ENCODE data around the gene ACTR10. TPM values are rescaled to one million over a fixed set of nuclear protein-coding genes. Genes with fewer than 3 reads are reported as not detected.
A peak's percentile ranks its signal among the peaks of the same experiment; 100 is the strongest.

The ACTR10 gene
- total RNA-seq, 1 experiment from 2014 or later: 39.6 TPM

DNA sequence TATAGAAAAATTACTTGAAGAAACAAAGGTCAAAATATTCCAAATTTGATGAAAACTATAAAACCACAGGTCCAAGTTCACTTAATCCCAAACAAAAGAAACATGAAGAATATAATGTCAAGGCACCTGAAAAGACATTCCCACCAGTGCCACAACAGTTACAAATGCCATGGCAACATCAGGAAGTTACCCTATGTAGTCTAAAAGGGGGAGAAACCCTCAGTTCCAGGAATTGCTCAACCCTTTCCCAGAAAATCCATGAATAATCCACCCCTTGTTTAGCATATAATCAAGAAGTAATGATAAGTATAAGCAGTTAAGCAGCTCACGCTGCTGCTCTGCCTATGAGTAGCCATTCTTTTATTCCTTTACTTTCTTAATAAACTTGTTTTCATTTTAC, 3.8 kb upstream of the ACTR10 start (continued):
- TF ChIP-seq, protein P1, sequence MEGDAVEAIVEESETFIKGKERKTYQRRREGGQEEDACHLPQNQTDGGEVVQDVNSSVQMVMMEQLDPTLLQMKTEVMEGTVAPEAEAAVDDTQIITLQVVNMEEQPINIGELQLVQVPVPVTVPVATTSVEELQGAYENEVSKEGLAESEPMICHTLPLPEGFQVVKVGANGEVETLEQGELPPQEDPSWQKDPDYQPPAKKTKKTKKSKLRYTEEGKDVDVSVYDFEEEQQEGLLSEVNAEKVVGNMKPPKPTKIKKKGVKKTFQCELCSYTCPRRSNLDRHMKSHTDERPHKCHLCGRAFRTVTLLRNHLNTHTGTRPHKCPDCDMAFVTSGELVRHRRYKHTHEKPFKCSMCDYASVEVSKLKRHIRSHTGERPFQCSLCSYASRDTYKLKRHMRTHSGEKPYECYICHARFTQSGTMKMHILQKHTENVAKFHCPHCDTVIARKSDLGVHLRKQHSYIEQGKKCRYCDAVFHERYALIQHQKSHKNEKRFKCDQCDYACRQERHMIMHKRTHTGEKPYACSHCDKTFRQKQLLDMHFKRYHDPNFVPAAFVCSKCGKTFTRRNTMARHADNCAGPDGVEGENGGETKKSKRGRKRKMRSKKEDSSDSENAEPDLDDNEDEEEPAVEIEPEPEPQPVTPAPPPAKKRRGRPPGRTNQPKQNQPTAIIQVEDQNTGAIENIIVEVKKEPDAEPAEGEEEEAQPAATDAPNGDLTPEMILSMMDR (IDR thresholded peaks at IDR 0.05 in 2 of 3, conservative IDR thresholded peaks at IDR 0.05 in 1 of 3; ENCODE audit: borderline replicate concordance in 1 of 3, insufficient read depth in 1 of 3, low read depth in 2 of 3, low read length in 2 of 3): no peak
- no peak for TF ChIP-seq EZH2 (IDR thresholded peaks at IDR 0.05)
- no peak for TF ChIP-seq SP1 (IDR thresholded peaks at IDR 0.05; ENCODE audit: low read depth)

DNA sequence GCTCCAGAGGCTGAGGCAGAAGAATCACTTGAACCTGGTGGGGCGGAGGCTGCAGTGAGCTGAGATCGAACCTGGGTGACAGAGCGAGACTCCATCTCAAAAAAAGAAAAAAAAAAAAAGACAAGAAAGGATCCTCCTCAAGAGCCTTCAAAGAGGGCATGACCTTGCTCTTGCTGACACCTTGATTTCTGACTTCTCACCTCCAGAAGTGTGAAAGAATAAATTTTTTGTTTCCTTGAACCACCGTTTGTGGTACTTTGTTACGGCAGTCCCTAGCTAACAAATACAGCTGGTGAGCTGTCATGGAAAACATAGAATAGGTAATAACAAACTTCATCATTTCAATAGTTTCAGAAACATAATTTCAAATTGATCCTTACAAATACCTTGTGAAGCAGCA, 1.9 kb upstream of the ACTR10 start:
- CTCF ChIA-PET: no interaction called here
- H3K4me1 ChIP-seq (ENCODE audit: control insufficient read depth in 1 of 2, insufficient read depth in 2 of 2, low read length in 2 of 2): peaks cover 13 to 17% of the 10 kb centered on the region in 2 experiments; a peak in 3 of 4 replicates

DNA sequence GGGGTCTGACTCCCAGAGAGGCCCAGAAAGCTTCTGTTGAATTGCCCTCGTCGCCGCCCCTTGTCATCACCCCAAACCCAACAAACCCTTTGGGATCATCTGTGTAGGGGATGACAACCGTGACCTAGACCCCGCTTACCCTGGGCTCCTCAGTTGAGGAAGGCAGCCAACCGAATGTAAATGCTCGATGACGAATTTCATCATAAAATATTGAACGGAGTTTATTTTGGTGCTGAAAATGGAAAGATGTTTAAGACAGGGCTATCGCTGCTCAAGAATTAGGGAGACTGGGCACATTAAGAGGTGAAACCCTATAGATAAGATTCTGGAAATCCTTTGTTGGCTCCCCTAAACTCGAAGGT, 512 bp downstream of the ACTR10 start:
- H3K4me1 ChIP-seq (ENCODE audit: control insufficient read depth in 1 of 2, insufficient read depth in 2 of 2, low read length in 2 of 2): peaks cover 13 to 17% of the 10 kb centered on the region in 2 experiments; a peak in 3 of 4 replicates
- ChIA-PET RAD21 (ENCODE audit: low non-redundant PET in 1 of 2, low total read pairs in 2 of 2, uncharacterized antibody in 2 of 2, unreplicated experiment in 2 of 2) (no interaction called here), CTCF (no interaction called here), POLR2A (interaction anchor here (1.5 kb wide), 1 partner anchor 98 kb away, joined by 3 read pairs; the partner anchor contains the start of gene ARID4A)
- TF ChIP-seq EZH2 (IDR thresholded peaks at IDR 0.05) (no peak), POLR2AphosphoS5 (IDR thresholded peaks at IDR 0.05; ENCODE audit: low read depth, low read length) (no peak), POLR2A (IDR thresholded peaks at IDR 0.05; ENCODE audit: borderline replicate concordance, extremely low read depth, insufficient read depth, insufficient read length) (no peak), EGR1 (IDR thresholded peaks at IDR 0.05; ENCODE audit: low read depth) (no peak), ZFX (IDR thresholded peaks at IDR 0.05) (0 out of 2 replicates have a peak, but pooled peaks have one; percentile 18), ZBTB33 (IDR thresholded peaks at IDR 0.05; ENCODE audit: extremely low read depth, insufficient replicate concordance, low read length) (no peak), ELF1 (IDR thresholded peaks at IDR 0.05; ENCODE audit: borderline replicate concordance, low read depth) (no peak)
- TF ChIP-seq, protein P1 (IDR thresholded peaks at IDR 0.05 in 2 of 3, conservative IDR thresholded peaks at IDR 0.05 in 1 of 3; ENCODE audit: borderline replicate concordance in 1 of 3, insufficient read depth in 1 of 3, low read depth in 2 of 3, low read length in 2 of 3): no peak
- ATAC-seq (no peak; the same call in 1 of the 2 replicates), DNase-seq (ENCODE audit: low read depth, low spot score) (no peak)
- peak overlapping the region; percentile 92 for H3K4me2 ChIP-seq (ENCODE audit: low read length)
- peaks cover 3 to 6% of the 10 kb centered on the region in 2 experiments; a peak in 2 of 4 replicates for H3K36me3 ChIP-seq (ENCODE audit: control insufficient read depth in 1 of 2, insufficient read depth in 2 of 2, low read length in 2 of 2)
- peak overlapping the region; percentile 96 to 99 for H3K4me3 ChIP-seq (replicated peaks in 1 of 2; ENCODE audit: low read depth in 1 of 2, low read length in 2 of 2)
- intact Hi-C loops (cut with micrococcal nuclease): loop anchor here (2.0 kb wide), 1 partner anchor 44 kb away; the partner anchor contains the start of gene PSMA3
- no TSS peak for BruUV-seq (replicated peaks)
- H3K27ac ChIP-seq (ENCODE audit: low read depth, low read length): peak overlapping the region; percentile 63
- peaks cover 22% of the 10 kb centered on the region for H3K79me2 ChIP-seq (ENCODE audit: insufficient read depth, low read length)
- H2AFZ ChIP-seq (ENCODE audit: low read depth, low read length, poor library complexity, severe bottlenecking): no peak overlapping the region
- no peaks in the 10 kb centered on the region for H4K20me1 ChIP-seq (ENCODE audit: insufficient read depth)
- H3K9me2 ChIP-seq (ENCODE audit: insufficient read depth): no peaks in the 10 kb centered on the region
- no peaks in the 10 kb centered on the region for H3K9me3 ChIP-seq (ENCODE audit: control insufficient read depth in 1 of 2, insufficient read depth in 1 of 2, low read depth in 1 of 2, low read length in 2 of 2)
- peak overlapping the region; percentile 74 for H3K9ac ChIP-seq (ENCODE audit: low read length)
- no peaks in the 10 kb centered on the region for H3K27me3 ChIP-seq (ENCODE audit: insufficient read depth, low read length)

More for the DNA sequence above, 1.9 kb upstream of the ACTR10 start:
- Histone ChIP-seq H3K36me3 (ENCODE audit: control insufficient read depth in 1 of 2, insufficient read depth in 2 of 2, low read length in 2 of 2) (peaks cover 0 to 3% of the 10 kb centered on the region in 2 experiments; a peak in 1 of 4 replicates), H3K9ac (ENCODE audit: low read length) (no peak overlapping the region), H4K20me1 (ENCODE audit: insufficient read depth) (no peaks in the 10 kb centered on the region), H3K27me3 (ENCODE audit: insufficient read depth, low read length) (no peaks in the 10 kb centered on the region), H3K4me2 (ENCODE audit: low read length) (no peak overlapping the region), H3K9me3 (ENCODE audit: control insufficient read depth in 1 of 2, insufficient read depth in 1 of 2, low read depth in 1 of 2, low read length in 2 of 2) (no peaks in the 10 kb centered on the region), H3K79me2 (ENCODE audit: insufficient read depth, low read length) (peaks cover 22% of the 10 kb centered on the region), H3K9me2 (ENCODE audit: insufficient read depth) (no peaks in the 10 kb centered on the region), H3K27ac (ENCODE audit: low read depth, low read length) (no peak overlapping the region), H2AFZ (ENCODE audit: low read depth, low read length, poor library complexity, severe bottlenecking) (no peak overlapping the region), H3K4me3 (replicated peaks in 1 of 2; ENCODE audit: low read depth in 1 of 2, low read length in 2 of 2) (no peak overlapping the region)
- ATAC-seq (no peak), DNase-seq (ENCODE audit: low read depth, low spot score) (no peak)
- intact Hi-C loops (cut with micrococcal nuclease): no loop called here
- TF ChIP-seq EZH2phosphoT487 (IDR thresholded peaks at IDR 0.05; ENCODE audit: borderline replicate concordance) (no peak), ELF1 (IDR thresholded peaks at IDR 0.05; ENCODE audit: borderline replicate concordance, low read depth) (no peak)
- ChIA-PET POLR2A (interaction anchor here (1.4 kb wide), 1 partner anchor 115 kb away, joined by 3 read pairs; no protein-coding TSS in a partner anchor), RAD21 (ENCODE audit: low non-redundant PET in 1 of 2, low total read pairs in 2 of 2, uncharacterized antibody in 2 of 2, unreplicated experiment in 2 of 2) (no interaction called here)
- no TSS peak for BruUV-seq (replicated peaks)
